HepG2 (cell line): ENCODE data around the gene SLAMF9. TPM values are rescaled to one million over a fixed set of nuclear protein-coding genes. Genes with fewer than 3 reads are reported as not detected.

Experiments used
- ATAC-seq: fragments of 200-7000 bp; cut with Tn5 transposase; 3 replicates; pipeline ENCODE4 v1.9.1; 2020; ENCODE audit warnings: mild to moderate bottlenecking, moderate library complexity
- BruUV-seq: library from RNA; stranded (reverse); fragments of 400-500 nt; replicated peaks from 2 replicates; lab custom pipeline; 2021; lab: Mats Ljungman, UMichigan
- CTCF ChIA-PET: fragments of 300-600 bp; formaldehyde crosslinking; extraction: SDS; loops from one replicate; lab custom pipeline; 2021; ENCODE audit warnings: low total read pairs, inconsistent platforms, low intra/inter-chr PET ratio; lab: Yijun Ruan, JAX
- POLR2A ChIA-PET: fragments of 350-600 bp; sonication (Branson Sonifier 250); formaldehyde crosslinking; loops from one replicate; lab custom pipeline; 2020; ENCODE audit warnings: antibody characterized with exemption, inconsistent platforms; lab: Yijun Ruan, JAX
- DNase-seq: peaks from one replicate; pipeline ENCODE4 v3.0.0-alpha.2; 2015; ENCODE audit warnings: low spot score
- FAIRE-seq: peaks from 3 replicates; lab custom pipeline; 2011; peaks lifted over from hg19 to GRCh38; lab: Jason Lieb, UNC
- H2AFZ ChIP-seq: one replicate; pipeline ENCODE4 v1.6.1; 2011; ENCODE audit warnings: low read length, inconsistent platforms
- H3K27ac ChIP-seq: fragments of 300-600 bp; 3 replicates; pipeline ENCODE4 v1.8.0; 2011; ENCODE audit warnings: mixed run types, mild to moderate bottlenecking, mixed read lengths, low read length, inconsistent platforms; ENCODE audit not compliant: insufficient read depth; ENCODE audit errors: extremely low read length
- H3K27me3 ChIP-seq, 2 experiments: fragments of 200-600 bp in 1 of 2; 2 replicates in 1 of 2; 3 replicates in 1 of 2; pipeline versions ENCODE4 v1.6.0 to v1.8.0; 2011; ENCODE audit warnings: low read length in 2 of 2, mild to moderate bottlenecking in 2 of 2, moderate library complexity in 2 of 2, inconsistent platforms in 1 of 2; ENCODE audit not compliant: insufficient read depth in 2 of 2, control insufficient read depth in 1 of 2
- H3K36me3 ChIP-seq, 2 experiments: fragments of 200-600 bp in 1 of 2; replicated peaks in 1 of 2; 2 replicates in 1 of 2; 3 replicates in 1 of 2; pipeline versions ENCODE4 v1.5.1 to v1.8.0; 2011; ENCODE audit warnings: low read length in 2 of 2, inconsistent platforms in 1 of 2; ENCODE audit not compliant: insufficient read depth in 2 of 2, control insufficient read depth in 1 of 2
- H3K4me1 ChIP-seq: 2 replicates; pipeline ENCODE4 v1.5.1; 2012; ENCODE audit warnings: low read length, inconsistent platforms; ENCODE audit not compliant: insufficient read depth
- H3K4me2 ChIP-seq: 2 replicates; pipeline ENCODE4 v1.6.0; 2011; ENCODE audit warnings: low read depth, low read length, inconsistent platforms
- H3K4me3 ChIP-seq, 3 experiments: fragments of 200-600 bp in 1 of 3; sonication (generic), shearing (Covaris generic) in 1 of 3; replicated peaks in 1 of 3; 2 replicates each; pipeline ENCODE4 v1.5.1; 2011 to 2016; ENCODE audit warnings: low read length in 3 of 3, inconsistent platforms in 2 of 3, low read depth in 2 of 3, mild to moderate bottlenecking in 2 of 3, control low read depth in 1 of 3, mixed read lengths in 1 of 3; ENCODE audit not compliant: insufficient read depth in 1 of 3
- H3K79me2 ChIP-seq: one replicate; pipeline ENCODE4 v1.6.1; 2011; ENCODE audit warnings: low read length, inconsistent platforms; ENCODE audit not compliant: insufficient read depth
- H3K9ac ChIP-seq: 2 replicates; pipeline ENCODE4 v1.6.0; 2011; ENCODE audit warnings: mild to moderate bottlenecking, low read depth, low read length, inconsistent platforms; ENCODE audit not compliant: insufficient read depth
- H3K9me3 ChIP-seq: 2 replicates; pipeline ENCODE4 v1.5.1; 2012; ENCODE audit warnings: mild to moderate bottlenecking, low read length
- H4K20me1 ChIP-seq: 2 replicates; pipeline ENCODE4 v1.6.0; 2011; ENCODE audit warnings: inconsistent platforms, mild to moderate bottlenecking, low read length, moderate library complexity; ENCODE audit not compliant: insufficient read depth
- GPN1 ChIP-seq: sonication (generic); formaldehyde crosslinking; IDR thresholded peaks from 2 replicates; pipeline ENCODE4 v1.5.1; 2020; ENCODE audit warnings: missing genetic modification reagents, borderline replicate concordance
- GTF2F1 ChIP-seq: fragments of 150-350 bp; IDR thresholded peaks from 2 replicates; pipeline ENCODE4 v1.6.1; 2014; ENCODE audit warnings: low read length
- ISX ChIP-seq: sonication (generic); formaldehyde crosslinking; conservative IDR thresholded peaks from 2 replicates; pipeline ENCODE4 v1.5.0; 2020; ENCODE audit warnings: missing genetic modification reagents
- JUNB ChIP-seq: sonication (generic); formaldehyde crosslinking; IDR thresholded peaks from 2 replicates; pipeline ENCODE4 v1.8.0; 2022; ENCODE audit warnings: missing genetic modification reagents, mild to moderate bottlenecking, borderline replicate concordance
- KDM3A ChIP-seq: IDR thresholded peaks from 2 replicates; pipeline ENCODE4 v1.6.1; 2018; ENCODE audit warnings: low read depth, missing compliant biosample characterization
- SIN3B ChIP-seq: fragments of 150-350 bp; IDR thresholded peaks from 2 replicates; pipeline ENCODE4 v1.6.1; 2014; ENCODE audit warnings: low read length
- SOX6 ChIP-seq, 2 experiments: fragments of 450-650 bp in 1 of 2; sonication (generic) in 1 of 2; formaldehyde crosslinking in 1 of 2; IDR thresholded peaks; 2 replicates each; pipeline versions ENCODE4 v1.4.0 to v1.6.1; 2017 to 2020; ENCODE audit warnings: antibody characterized with exemption in 1 of 2, mild to moderate bottlenecking in 1 of 2, missing genetic modification reagents in 1 of 2
- ZFP1 ChIP-seq: IDR thresholded peaks from 2 replicates; pipeline ENCODE4 v1.6.1; 2016
- ZNF354B ChIP-seq: sonication (generic); formaldehyde crosslinking; IDR thresholded peaks from 2 replicates; pipeline ENCODE4 v1.8.0; 2022; ENCODE audit warnings: mild to moderate bottlenecking, missing genetic modification reagents
- ZNF430 ChIP-seq: sonication (generic); formaldehyde crosslinking; IDR thresholded peaks from 2 replicates; pipeline ENCODE4 v1.9.0; 2021; ENCODE audit warnings: mild to moderate bottlenecking, missing genetic modification reagents
- ZSCAN29 ChIP-seq: sonication (generic); formaldehyde crosslinking; conservative IDR thresholded peaks from 2 replicates; pipeline ENCODE4 v1.4.0; 2020; ENCODE audit warnings: mild to moderate bottlenecking, missing genetic modification reagents
- WGBS: methylation state at CpG from one replicate; pipeline ENCODE4 v1.1.6; 2017; ENCODE audit warnings: low lambda C conversion rate; 5-methylcytosine and 5-hydroxymethylcytosine counted together
- in situ Hi-C: cut with HindIII; loops from 2 replicates; pipeline ENCODE4 v1.10.0; 2017; ENCODE audit warnings: low pct_unique_long_range_greater_than_20kb; ENCODE audit not compliant: extremely low pct_ligation_motif_present
- intact Hi-C: fragments of 100-400 bp; cut with micrococcal nuclease; formaldehyde crosslinking; loops from one replicate; pipeline ENCODE4 v1.10.0; 2022; ENCODE audit not compliant: unreplicated experiment
- polyA plus RNA-seq, 8 experiments: library from polyadenylated mRNA; depleted of rRNA in 3 of 8; stranded (reverse) in 7 of 8; unstranded in 1 of 8; fragments of >200 nt; fragmentation: Illumina TruSeq in 4 of 8; extraction: Trizol in 4 of 8; gene quantifications; 2 replicates each; pipeline versions ENCODE4 v1.2.1 to v1.2.3, GENCODE V29; 2011 to 2016; ENCODE audit warnings: low read depth in 4 of 8, missing spikeins in 1 of 8, mixed read lengths in 1 of 8; ENCODE audit not compliant: insufficient read depth in 1 of 8
- total RNA-seq, 5 experiments: library from RNA; depleted of rRNA; stranded (reverse); fragments of >200 nt; fragmentation: Illumina TruSeq; extraction: Trizol; gene quantifications; 2 replicates each; pipeline ENCODE4 v1.2.3, GENCODE V29; 2016; ENCODE audit warnings: low read depth in 1 of 5

Gene SLAMF9
- total and polyA plus RNA-seq, 2 of the 13 experiments (the other 11 are each of a cell fraction or from before 2014, with no cell fraction given): 0.82 TPM; not detected in 1

GRCh38 chr1:159934136-159935039 is 19.6 kb downstream of the SLAMF9 start:
- TF ChIP-seq ZNF354B (CRISPR knock-in tag): no peak
- no peak for TF ChIP-seq GTF2F1
- no peak overlapping the region for H3K27ac ChIP-seq
- H3K27me3 ChIP-seq: peaks cover 5 to 39% of the 10 kb centered on the region in 2 experiments; a peak in 4 of 5 replicates
- intact Hi-C loops: loop anchor here (5.0 kb wide), 2 partner anchors 137 to 143 kb away; no protein-coding TSS in a partner anchor
- no TSS peak for BruUV-seq
- no peak overlapping the region for H3K9ac ChIP-seq
- no peak overlapping the region for H2AFZ ChIP-seq
- H3K9me3 ChIP-seq: no peaks in the 10 kb centered on the region
- H3K36me3 ChIP-seq: no peaks in the 10 kb centered on the region
- CTCF ChIA-PET: interaction anchor here (1.8 kb wide), 1 partner anchor 73 kb away, joined by 5 read pairs; no protein-coding TSS in a partner anchor
- DNase-seq: no peak
- in situ Hi-C loops: loop anchor here (5.0 kb wide), 2 partner anchors 73 to 148 kb away; partner anchors contain the start of gene KCNJ9
- WGBS: 5% methylated on average over 7 of the region's 14 CpGs
- H4K20me1 ChIP-seq: no peaks in the 10 kb centered on the region
- ATAC-seq: no peak
- FAIRE-seq: no peak
- no peak overlapping the region for H3K4me2 ChIP-seq
- no peaks in the 10 kb centered on the region for H3K79me2 ChIP-seq
- POLR2A ChIA-PET: no interaction called here
- no peak overlapping the region for H3K4me3 ChIP-seq
- peaks cover 8% of the 10 kb centered on the region for H3K4me1 ChIP-seq

GRCh38 chr1:159933347-159933746 is 20.7 kb downstream of the SLAMF9 start:
- Histone ChIP-seq H3K36me3 (no peaks in the 10 kb centered on the region), H3K27me3 (peaks cover 5 to 36% of the 10 kb centered on the region in 2 experiments; a peak in 4 of 5 replicates), H4K20me1 (no peaks in the 10 kb centered on the region), H3K4me1 (peaks cover 5% of the 10 kb centered on the region), H3K9me3 (no peaks in the 10 kb centered on the region), H3K4me2 (no peak overlapping the region), H3K79me2 (no peaks in the 10 kb centered on the region), H2AFZ (no peak overlapping the region), H3K9ac (no peak overlapping the region), H3K27ac (no peak overlapping the region), H3K4me3 (no peak overlapping the region)
- ATAC-seq (no peak), FAIRE-seq (no peak), DNase-seq (no peak)
- in situ Hi-C loops: no loop called here
- no TSS peak for BruUV-seq
- 33% methylated on average over 4 of the region's 4 CpGs for WGBS
- POLR2A ChIA-PET: no interaction called here
- TF ChIP-seq GPN1 (CRISPR knock-in tag) (no peak), KDM3A (CRISPR knock-in tag) (no peak), ZFP1 (CRISPR knock-in tag) (no peak), SOX6 (IDR thresholded peaks at IDR 0.05) (no peak), SOX6 (CRISPR knock-in tag; IDR thresholded peaks at IDR 0.05) (no peak), SIN3B (no peak), JUNB (CRISPR knock-in tag) (no peak), ZNF430 (no peak), ZSCAN29 (CRISPR knock-in tag) (no peak), ISX (CRISPR knock-in tag) (no peak)
- intact Hi-C loops: no loop called here
- CTCF ChIA-PET: no interaction called here
